CD4-positive, CD25-positive, alpha-beta regulatory T cell (primary cell): ENCODE measurements around the gene AMZ2. TPM values are rescaled to one million over a fixed set of nuclear protein-coding genes. Genes with fewer than 3 reads are reported as not detected.
"Not testable (repeated sequence)": the region's sequence is repeated elsewhere in the genome, so short reads cannot be mapped to it uniquely, and the experiment has no call there.

Experiments
- ATAC-seq, 2 donors: fragments of 150-1000 bp; cut with Tn5 transposase; one replicate each; pipeline ENCODE4 v1.10.0; 2021; ENCODE audit warnings: low read depth in 2 of 2, moderate number of reproducible peaks in 2 of 2, moderate library complexity in 1 of 2
- DNase-seq, 3 donors: peaks; one replicate each; pipeline versions ENCODE4 v3.0.0 to v3.0.0-alpha.2; 2012 to 2022; ENCODE audit warnings: mixed read lengths in 1 of 3
- H3K27ac ChIP-seq: one replicate; pipeline ENCODE4 v1.7.0; 2013; ENCODE audit warnings: mild to moderate bottlenecking, low read length; ENCODE audit not compliant: insufficient read depth, poor library complexity, severe bottlenecking
- H3K27me3 ChIP-seq: one replicate; pipeline ENCODE4 v1.7.0; 2013; ENCODE audit warnings: low read length; ENCODE audit not compliant: control insufficient read depth, insufficient read depth
- H3K36me3 ChIP-seq: one replicate; pipeline ENCODE4 v1.7.0; 2013; ENCODE audit warnings: mild to moderate bottlenecking, low read length, moderate library complexity; ENCODE audit not compliant: control insufficient read depth, insufficient read depth
- H3K4me1 ChIP-seq: 2 replicates; pipeline ENCODE4 v1.7.0; 2013; ENCODE audit warnings: mild to moderate bottlenecking, low read length; ENCODE audit not compliant: insufficient read depth, control insufficient read depth, poor library complexity, severe bottlenecking
- H3K4me3 ChIP-seq: one replicate; pipeline ENCODE4 v1.7.0; 2013; ENCODE audit warnings: low read depth, mild to moderate bottlenecking, low read length, moderate library complexity
- H3K9me3 ChIP-seq, 2 experiments: 1 replicate in 1 of 2; 2 replicates in 1 of 2; pipeline ENCODE4 v1.7.0; 2013; ENCODE audit warnings: low read length in 2 of 2, mild to moderate bottlenecking in 1 of 2, moderate library complexity in 1 of 2; ENCODE audit not compliant: control insufficient read depth in 2 of 2
- H3K27ac Mint-ChIP-seq, 3 donors: one replicate each; pipeline ENCODE4 v1.8.0; 2020 to 2022; ENCODE audit warnings: mild to moderate bottlenecking in 3 of 3, mixed read lengths in 3 of 3, moderate library complexity in 2 of 3
- H3K27me3 Mint-ChIP-seq: one replicate; pipeline ENCODE4 v1.8.0; 2022; ENCODE audit warnings: mild to moderate bottlenecking, mixed read lengths
- H3K36me3 Mint-ChIP-seq: one replicate; pipeline ENCODE4 v1.8.0; 2020; ENCODE audit warnings: mixed read lengths
- H3K4me1 Mint-ChIP-seq, 4 donors: one replicate each; pipeline ENCODE4 v1.8.0; 2020 to 2022; ENCODE audit warnings: mixed read lengths in 4 of 4, mild to moderate bottlenecking in 1 of 4
- H3K4me3 Mint-ChIP-seq, 4 donors: one replicate each; pipeline ENCODE4 v1.8.0; 2020 to 2022; ENCODE audit warnings: mild to moderate bottlenecking in 4 of 4, mixed read lengths in 4 of 4, moderate library complexity in 3 of 4
- H3K9me3 Mint-ChIP-seq, 7 donors: one replicate each; pipeline ENCODE4 v1.8.0; 2020 to 2022; ENCODE audit warnings: mixed read lengths in 7 of 7, mild to moderate bottlenecking in 3 of 7, moderate library complexity in 2 of 7
- polyA plus RNA-seq, 4 donors: library from polyadenylated mRNA; unstranded; fragments of 300-500 nt; fragmentation: Illumina TruSeq; gene quantifications; one replicate each; pipeline ENCODE4 v1.2.3, GENCODE V29; 2021
- total RNA-seq: library from RNA; stranded (reverse); gene quantifications from one replicate; pipeline ENCODE4 v1.2.3, GENCODE V29; 2022

Gene AMZ2
- total and polyA plus RNA-seq, 5 donors from 2014 or later: 58.6 to 116 (median 114) TPM

- Histone ChIP-seq H3K9me3 (no peaks in the 10 kb centered on the region), H3K4me1 (peaks cover 38% of the 10 kb centered on the region), H3K36me3 (peaks cover 9% of the 10 kb centered on the region), H3K27me3 (no peaks in the 10 kb centered on the region), H3K27ac (peak overlapping the region; percentile 74), H3K4me3 (peak overlapping the region; percentile 19)
- Mint-ChIP-seq H3K9me3 (peaks cover 0 to 2% (median 0%) of the 10 kb centered on the region in 7 donors), H3K36me3 (peaks cover 9% of the 10 kb centered on the region), H3K4me3 (peak overlapping the region; percentile 62 to 96 (median 82)), H3K4me1 (peaks cover 13 to 39% (median 17%) of the 10 kb centered on the region in 4 donors), H3K27ac (peak overlapping the region in 1 of 3 donors; percentile 56), H3K27me3 (peaks cover 12% of the 10 kb centered on the region)
- no peak for ATAC-seq
- DNase-seq: no peak
Measured at GRCh38 chr17:68204736-68205135, 43.1 kb upstream of the AMZ2 start.

DNA sequence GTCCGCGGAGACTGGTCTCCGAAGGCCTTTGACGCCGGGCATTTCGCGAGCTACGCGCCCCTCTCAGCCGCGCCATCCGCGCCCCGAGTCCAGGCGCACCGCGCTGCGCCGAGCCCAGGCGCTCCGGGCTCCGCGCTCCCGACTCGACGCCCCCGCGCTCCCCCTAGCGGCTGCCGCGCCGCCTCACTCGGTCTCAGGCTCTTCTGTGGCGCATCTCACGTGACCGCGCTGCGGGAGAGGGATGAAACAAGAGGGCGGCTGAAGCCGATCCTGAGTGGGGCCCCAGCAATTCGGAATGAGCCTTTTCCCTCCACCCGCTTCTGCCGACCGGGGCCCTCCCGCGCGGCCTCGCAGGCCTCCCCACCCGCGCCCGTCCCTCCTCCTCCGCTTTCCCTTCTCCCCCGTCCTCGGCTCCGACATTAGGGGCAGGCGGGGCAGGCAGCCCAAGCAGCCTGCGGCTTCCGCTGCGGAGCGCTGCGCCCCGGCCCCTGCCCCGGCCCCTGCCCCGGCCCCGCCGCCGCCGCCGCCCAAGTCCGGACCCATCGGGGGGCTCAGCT, 42.5 kb upstream of the AMZ2 start:
- Histone ChIP-seq H3K4me1 (peaks cover 35% of the 10 kb centered on the region), H3K36me3 (peaks cover 15% of the 10 kb centered on the region), H3K27ac (peak overlapping the region; percentile 74), H3K27me3 (no peaks in the 10 kb centered on the region), H3K4me3 (no peak overlapping the region), H3K9me3 (no peaks in the 10 kb centered on the region)
- Mint-ChIP-seq H3K4me3 (peak overlapping the region; percentile 90 to 96 (median 94)), H3K36me3 (peaks cover 13% of the 10 kb centered on the region), H3K9me3 (peaks cover 0 to 2% (median 0%) of the 10 kb centered on the region in 7 donors), H3K27me3 (peaks cover 6% of the 10 kb centered on the region), H3K27ac (peak overlapping the region; percentile 47 to 88 (median 71)), H3K4me1 (peaks cover 11 to 37% (median 16%) of the 10 kb centered on the region in 4 donors)
- peak; percentile 88 to 94 (median 92) for DNase-seq
- ATAC-seq: peak; percentile 82 to 88

DNA sequence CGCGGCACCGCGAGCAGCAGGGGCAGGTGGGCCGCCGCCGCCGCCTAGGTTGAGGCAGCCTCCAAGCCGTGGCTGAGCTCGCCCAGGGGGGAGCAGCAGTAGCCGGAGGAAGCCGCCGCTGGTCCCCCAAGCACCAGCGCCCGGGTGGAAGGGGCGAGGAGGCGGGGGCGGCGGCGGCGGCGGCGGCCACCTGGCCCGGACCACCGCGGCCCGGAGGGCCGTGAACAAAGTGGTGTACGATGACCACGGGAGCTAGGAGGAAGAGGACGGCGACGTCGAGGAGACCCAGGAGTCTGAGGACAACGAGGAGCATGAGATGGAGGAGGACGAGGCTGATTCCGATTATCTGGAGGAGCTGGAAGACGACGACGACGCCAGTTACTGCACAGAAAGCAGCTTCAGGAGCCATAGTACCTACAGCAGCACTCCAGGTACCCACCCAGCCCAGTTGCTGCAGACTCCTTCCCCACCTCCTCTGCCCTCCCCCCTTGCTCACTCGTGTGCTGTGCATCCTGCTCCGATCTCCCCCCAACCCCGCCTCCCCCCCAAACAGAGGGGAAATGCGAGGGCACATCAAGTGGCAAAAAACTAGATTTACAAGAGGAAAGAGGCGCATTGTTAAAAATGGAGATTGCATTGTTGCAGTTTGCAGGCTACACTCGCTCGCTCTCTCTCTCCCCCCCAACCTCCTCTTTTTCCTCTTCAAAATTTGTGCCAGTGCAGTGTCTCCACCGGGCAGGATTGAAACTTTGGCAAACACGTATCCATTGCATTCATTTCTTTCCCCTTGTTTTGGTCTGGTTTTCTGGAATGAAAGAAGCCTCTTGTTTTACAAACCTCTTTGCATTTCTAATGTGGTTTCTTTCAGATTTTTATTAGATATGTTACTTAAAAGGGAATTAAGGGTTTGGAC, 41.8 kb upstream of the AMZ2 start:
- Histone ChIP-seq H3K9me3 (no peaks in the 10 kb centered on the region), H3K4me3 (peak overlapping the region; percentile 96), H3K36me3 (peaks cover 19% of the 10 kb centered on the region), H3K27ac (peak overlapping the region; percentile 74), H3K27me3 (no peaks in the 10 kb centered on the region), H3K4me1 (peaks cover 27% of the 10 kb centered on the region)
- H3K9me3 Mint-ChIP-seq: peaks cover 0 to 2% (median 0%) of the 10 kb centered on the region in 7 donors
- ATAC-seq (peak; percentile 62 to 66), DNase-seq (peak in 2 of 3 donors; percentile 49 to 53)
- H3K27me3 Mint-ChIP-seq: peaks cover 4% of the 10 kb centered on the region
- peak overlapping the region; percentile 53 to 95 (median 90) for H3K27ac Mint-ChIP-seq
- H3K4me3 Mint-ChIP-seq: peak overlapping the region; percentile 90 to 96 (median 94)
- peaks cover 19% of the 10 kb centered on the region for H3K36me3 Mint-ChIP-seq
- H3K4me1 Mint-ChIP-seq: peaks cover 8 to 37% (median 16%) of the 10 kb centered on the region in 4 donors

DNA sequence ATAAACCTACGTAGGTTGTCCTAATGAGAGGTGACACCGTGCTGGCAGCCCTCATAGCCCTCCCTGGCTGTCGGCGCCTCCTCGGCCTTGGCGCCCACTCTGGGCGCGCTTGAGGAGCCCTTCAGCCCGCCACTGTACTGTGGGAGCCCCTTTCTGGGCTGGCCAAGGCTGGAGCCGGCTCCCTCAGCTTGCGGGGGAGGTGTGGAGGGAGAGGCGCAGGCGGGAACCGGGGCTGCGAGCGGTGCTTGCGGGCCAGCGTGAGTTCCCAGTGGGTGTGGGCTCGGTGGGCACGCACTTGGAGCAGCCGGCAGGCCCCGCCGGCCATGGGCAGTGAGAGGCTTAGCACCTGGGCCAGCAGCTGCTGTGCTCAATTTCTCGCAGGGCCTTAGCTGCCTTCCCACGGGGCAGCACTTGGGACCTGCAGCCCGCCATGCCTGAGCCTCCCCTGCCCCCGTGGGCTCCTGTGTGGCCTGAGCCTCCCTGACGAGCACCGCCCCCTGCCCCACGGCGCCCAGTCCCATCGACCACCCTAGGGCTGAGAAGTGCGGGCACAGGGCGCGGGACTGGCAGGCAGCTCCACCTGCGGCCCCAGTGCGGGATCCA, 40.1 kb upstream of the AMZ2 start:
- peaks cover 4 to 38% (median 18%) of the 10 kb centered on the region in 4 donors for H3K4me1 Mint-ChIP-seq
- DNase-seq (no peak), ATAC-seq (no peak)
- Histone ChIP-seq H3K27me3 (no peaks in the 10 kb centered on the region), H3K4me3 (peak overlapping the region; percentile 96), H3K4me1 (peaks cover 24% of the 10 kb centered on the region), H3K36me3 (peaks cover 26% of the 10 kb centered on the region), H3K27ac (no peak overlapping the region), H3K9me3 (no peaks in the 10 kb centered on the region)
- peaks cover 20% of the 10 kb centered on the region for H3K36me3 Mint-ChIP-seq
- peaks cover 0 to 2% (median 0%) of the 10 kb centered on the region in 7 donors for H3K9me3 Mint-ChIP-seq
- peak overlapping the region; percentile 61 to 96 (median 92) for H3K4me3 Mint-ChIP-seq
- no peak overlapping the region for H3K27ac Mint-ChIP-seq
- H3K27me3 Mint-ChIP-seq: peaks cover 4% of the 10 kb centered on the region

DNA sequence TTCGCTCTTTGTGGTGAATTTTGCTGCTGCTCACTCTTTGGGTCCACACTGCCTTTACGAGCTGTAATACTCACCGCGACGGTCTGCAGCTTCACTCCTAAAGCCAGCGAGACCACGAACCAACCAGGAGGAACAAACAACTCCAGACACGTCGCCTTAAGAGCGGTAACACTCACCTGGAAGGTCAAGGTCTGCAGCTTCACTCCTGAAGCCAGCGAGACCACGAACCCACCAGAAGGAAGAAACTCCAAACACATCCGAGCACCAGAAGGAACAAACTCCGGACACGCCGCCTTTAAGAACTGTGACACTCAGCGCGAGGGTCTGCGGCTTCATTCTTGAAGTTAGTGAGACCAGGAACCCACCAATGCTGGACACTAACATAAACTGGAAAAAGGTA, 39.2 kb upstream of the AMZ2 start:
- H3K4me3 ChIP-seq, H3K27me3 Mint-ChIP-seq, DNase-seq, H3K27me3 ChIP-seq, H3K9me3 Mint-ChIP-seq, H3K9me3 ChIP-seq, ATAC-seq, H3K27ac ChIP-seq: not testable (repeated sequence)
- Mint-ChIP-seq H3K36me3 (peaks cover 28% of the 10 kb centered on the region), H3K4me1 (peaks cover 13 to 47% (median 25%) of the 10 kb centered on the region in 4 donors), H3K27ac (peak overlapping the region in 1 of 3 donors; percentile 9), H3K4me3 (peak overlapping the region in 3 of 4 donors; percentile 28 to 53 (median 44))
- H3K36me3 ChIP-seq: peaks cover 28% of the 10 kb centered on the region
- peaks cover 24% of the 10 kb centered on the region for H3K4me1 ChIP-seq

- H3K27me3 ChIP-seq, H3K27me3 Mint-ChIP-seq, H3K9me3 Mint-ChIP-seq, DNase-seq, H3K9me3 ChIP-seq, ATAC-seq, H3K27ac Mint-ChIP-seq, H3K4me3 ChIP-seq: not testable (repeated sequence)
- peaks cover 19 to 54% (median 31%) of the 10 kb centered on the region in 4 donors for H3K4me1 Mint-ChIP-seq
- Histone ChIP-seq H3K27ac (peak overlapping the region; percentile 14), H3K36me3 (peaks cover 28% of the 10 kb centered on the region), H3K4me1 (peaks cover 24% of the 10 kb centered on the region)
- H3K4me3 Mint-ChIP-seq: peak overlapping the region in 1 of 4 donors; percentile 53
- peaks cover 28% of the 10 kb centered on the region for H3K36me3 Mint-ChIP-seq
Measured at GRCh38 chr17:68209191-68209900, 38.5 kb upstream of the AMZ2 start.
